LNCAP (cell line): ENCODE results near the gene CALN1.

Experiments
- TF ChIP-seq, protein P1 (sequence below): fragments of 450-650 bp; IDR thresholded peaks from 2 replicates; pipeline ENCODE4 v1.5.1; 2017; ENCODE audit warnings: mild to moderate bottlenecking

The CALN1 gene

DNA sequence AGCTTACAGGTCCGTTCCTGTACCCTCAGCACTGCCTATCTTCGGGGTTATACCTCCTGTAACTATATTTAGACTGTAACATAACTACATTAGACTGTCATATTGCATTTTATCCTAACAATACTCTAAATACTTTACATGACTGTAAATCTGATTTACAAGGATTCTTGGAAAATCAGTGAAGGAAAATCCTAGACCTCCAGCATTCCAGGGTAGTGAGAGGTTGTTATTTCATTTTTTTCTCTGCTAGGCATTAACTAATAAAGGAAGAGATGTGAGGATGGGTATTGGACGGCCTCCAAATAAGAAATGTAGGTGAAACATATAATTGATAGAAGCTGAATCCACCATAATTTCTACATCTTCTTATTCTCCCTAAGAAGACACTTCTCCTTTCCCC, 569.4 kb downstream of the CALN1 start:
- TF ChIP-seq, protein P1, sequence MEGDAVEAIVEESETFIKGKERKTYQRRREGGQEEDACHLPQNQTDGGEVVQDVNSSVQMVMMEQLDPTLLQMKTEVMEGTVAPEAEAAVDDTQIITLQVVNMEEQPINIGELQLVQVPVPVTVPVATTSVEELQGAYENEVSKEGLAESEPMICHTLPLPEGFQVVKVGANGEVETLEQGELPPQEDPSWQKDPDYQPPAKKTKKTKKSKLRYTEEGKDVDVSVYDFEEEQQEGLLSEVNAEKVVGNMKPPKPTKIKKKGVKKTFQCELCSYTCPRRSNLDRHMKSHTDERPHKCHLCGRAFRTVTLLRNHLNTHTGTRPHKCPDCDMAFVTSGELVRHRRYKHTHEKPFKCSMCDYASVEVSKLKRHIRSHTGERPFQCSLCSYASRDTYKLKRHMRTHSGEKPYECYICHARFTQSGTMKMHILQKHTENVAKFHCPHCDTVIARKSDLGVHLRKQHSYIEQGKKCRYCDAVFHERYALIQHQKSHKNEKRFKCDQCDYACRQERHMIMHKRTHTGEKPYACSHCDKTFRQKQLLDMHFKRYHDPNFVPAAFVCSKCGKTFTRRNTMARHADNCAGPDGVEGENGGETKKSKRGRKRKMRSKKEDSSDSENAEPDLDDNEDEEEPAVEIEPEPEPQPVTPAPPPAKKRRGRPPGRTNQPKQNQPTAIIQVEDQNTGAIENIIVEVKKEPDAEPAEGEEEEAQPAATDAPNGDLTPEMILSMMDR = no peak

DNA sequence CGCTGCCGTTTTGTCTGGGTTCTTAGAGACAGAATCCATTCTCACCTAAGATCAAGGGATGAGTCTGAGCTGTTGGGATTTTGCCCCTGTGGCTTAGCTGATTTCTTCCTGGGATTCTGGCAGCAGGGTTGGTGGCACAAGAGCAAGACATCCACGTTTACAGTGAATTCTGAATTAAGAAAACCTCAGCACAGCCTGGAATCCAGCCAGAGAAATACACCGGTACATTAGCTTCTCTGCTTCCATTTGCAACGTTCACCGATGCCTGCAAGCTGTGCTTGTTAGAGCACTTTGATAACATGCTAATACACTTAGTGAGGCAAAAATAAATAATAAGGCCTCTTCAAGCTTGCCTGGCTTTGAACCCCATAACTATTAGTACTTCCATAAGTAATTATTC, 569.8 kb downstream of the CALN1 start:
- TF ChIP-seq, protein P1 = no peak

DNA sequence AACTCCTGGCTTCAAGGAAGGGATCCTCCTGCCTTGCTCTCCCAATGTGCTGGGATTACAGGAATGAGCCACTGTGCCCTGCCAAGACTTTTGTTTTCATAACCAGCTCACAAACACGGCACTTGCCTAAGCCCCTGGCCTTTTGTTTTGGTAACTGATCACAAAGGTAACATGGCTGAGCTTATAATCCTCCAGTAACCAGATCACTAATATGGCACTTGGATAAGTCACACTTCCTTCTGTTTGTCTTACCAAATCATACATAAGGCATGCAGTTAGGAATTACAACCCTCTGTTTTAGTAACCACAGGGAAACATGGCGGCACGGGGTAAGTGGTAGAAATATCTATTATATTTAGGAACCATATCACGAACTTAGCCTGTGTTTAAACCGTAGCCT, 577.1 kb downstream of the CALN1 start:
- TF ChIP-seq, protein P1 = no peak

DNA sequence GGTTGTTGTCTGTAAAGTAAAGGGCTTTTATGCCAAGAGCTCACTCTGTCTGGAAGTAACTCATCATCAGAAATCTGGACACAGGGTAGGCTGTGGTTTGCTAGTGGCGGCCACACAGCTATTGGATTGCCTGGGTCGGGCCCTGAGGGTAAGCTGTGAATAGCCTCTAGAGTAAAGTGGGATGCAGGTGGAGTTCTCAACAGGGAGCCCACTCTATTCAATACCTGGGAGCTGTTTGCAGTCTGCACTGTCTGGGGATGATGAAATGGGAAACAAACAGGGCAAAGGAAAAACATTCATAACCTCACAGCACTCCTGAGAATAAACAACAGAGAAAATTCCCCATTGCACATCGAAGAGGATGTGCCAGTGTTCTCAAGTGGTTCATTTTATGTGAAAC, 582.6 kb downstream of the CALN1 start:
- TF ChIP-seq, protein P1 = no peak

DNA sequence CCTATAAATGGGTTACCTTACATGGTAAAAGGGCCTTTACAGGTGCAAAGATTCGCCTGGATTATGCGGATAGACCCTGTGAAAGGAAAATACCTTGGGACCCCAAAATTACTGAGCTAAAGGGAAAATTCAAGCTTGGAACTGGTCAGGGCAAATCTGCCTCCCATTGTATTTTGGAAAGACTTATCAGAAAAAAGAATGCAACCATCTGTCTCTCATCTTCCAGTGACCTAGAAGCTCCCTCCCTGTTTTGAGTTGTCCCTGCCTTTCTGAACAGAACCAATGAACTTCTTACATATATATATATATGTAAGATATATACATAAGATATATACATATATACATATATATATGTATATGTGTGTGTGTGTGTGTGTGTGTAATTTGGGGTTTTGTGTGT, 583.8 kb downstream of the CALN1 start:
- TF ChIP-seq, protein P1 = no peak

DNA sequence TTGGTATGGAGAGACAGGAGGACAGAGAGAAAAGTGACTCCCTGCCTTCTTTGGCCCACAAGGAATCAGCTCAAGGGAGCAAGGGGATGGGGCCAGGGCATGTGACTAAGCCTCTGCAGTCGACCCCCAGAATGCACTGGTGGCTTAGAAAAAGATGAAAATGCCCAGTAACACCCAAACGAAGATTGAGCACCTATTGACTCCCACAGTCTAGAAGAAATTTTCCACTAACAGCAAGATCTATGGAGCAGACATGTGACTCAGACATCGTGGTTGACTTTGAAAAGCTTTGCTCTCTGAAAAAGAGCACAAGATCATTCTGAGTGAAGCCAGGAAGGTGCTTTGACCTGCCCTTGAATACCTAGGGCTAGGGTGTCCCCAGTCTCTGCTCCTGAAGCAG, 586.0 kb downstream of the CALN1 start:
- TF ChIP-seq, protein P1 = no peak

DNA sequence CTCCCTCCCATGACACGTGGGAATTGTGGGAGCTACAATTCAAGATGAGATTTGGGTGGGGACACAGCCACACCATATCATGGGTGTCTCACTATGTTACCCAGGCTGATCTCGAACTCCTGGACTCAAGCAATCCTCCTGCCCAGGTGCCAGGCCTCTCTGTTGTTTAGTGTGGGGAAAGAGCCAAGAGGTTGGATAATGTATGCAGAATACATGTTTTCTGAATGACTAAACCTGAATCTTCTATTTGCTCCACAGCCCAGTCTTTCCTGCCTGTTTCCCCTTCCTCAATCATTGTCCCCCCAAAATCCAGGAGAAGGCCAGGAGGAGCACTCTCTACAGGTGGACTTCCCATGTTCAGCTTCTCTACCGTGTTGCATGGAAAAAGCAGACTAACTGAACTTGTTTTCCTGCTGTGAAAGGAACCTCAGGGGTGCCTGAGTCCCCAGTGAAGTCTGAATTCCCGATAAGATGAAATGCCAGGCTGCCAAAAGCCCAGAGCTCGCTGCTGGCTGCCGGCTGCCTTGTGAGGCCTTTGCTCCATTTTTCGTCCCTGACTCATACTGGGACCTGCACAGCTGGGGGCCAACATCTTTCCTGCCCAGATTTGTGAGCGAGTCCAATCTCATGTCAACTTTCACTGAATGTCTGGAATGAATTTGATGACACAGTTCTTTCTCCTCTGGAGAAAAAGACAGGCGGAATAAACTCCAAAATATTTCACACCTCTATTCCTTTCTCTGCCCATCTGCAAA, 588.0 kb downstream of the CALN1 start:
- TF ChIP-seq, protein P1 = no peak

DNA sequence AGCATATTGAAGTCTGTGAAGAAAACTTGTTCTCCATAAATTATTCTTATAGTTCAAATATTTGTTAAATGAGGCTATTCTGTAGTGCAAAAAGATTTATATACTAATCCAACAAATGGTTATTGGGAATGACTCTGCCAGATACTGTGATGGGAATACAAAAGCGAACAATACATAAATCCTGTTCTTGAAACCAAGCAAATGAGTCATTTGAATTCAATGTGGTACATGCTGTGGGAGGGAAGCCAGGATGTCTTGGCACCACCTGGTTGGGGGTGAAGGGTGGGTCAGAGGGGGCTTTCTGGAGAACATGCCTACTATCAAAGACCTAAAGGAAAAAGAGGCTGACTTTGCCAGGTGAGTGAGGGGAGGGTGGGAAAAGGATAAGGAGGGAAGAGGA, 594.2 kb downstream of the CALN1 start:
- TF ChIP-seq, protein P1 = no peak
